Mucosa of rectum (tissue), 2 donors: ENCODE data around the gene ULK2.
"Not testable (repeated sequence)": the region's sequence is repeated elsewhere in the genome, so short reads cannot be mapped to it uniquely, and the experiment has no call there.

ENCODE experiments used
- H3K27ac ChIP-seq, 2 donors: one replicate each; pipeline ENCODE4 v1.7.0; 2013; ENCODE audit warnings: inconsistent platforms in 2 of 2, low read depth in 2 of 2, low read length in 2 of 2
- H3K27me3 ChIP-seq, 2 donors: one replicate each; pipeline ENCODE4 v1.7.0; 2013; ENCODE audit warnings: low read length in 2 of 2; ENCODE audit not compliant: control insufficient read depth in 2 of 2, insufficient read depth in 2 of 2
- H3K36me3 ChIP-seq, 2 donors: one replicate each; pipeline ENCODE4 v1.7.0; 2013; ENCODE audit warnings: low read length in 2 of 2; ENCODE audit not compliant: control insufficient read depth in 2 of 2, insufficient read depth in 2 of 2
- H3K4me1 ChIP-seq, 2 donors: one replicate each; pipeline ENCODE4 v1.7.0; 2013; ENCODE audit warnings: low read length in 2 of 2, mild to moderate bottlenecking in 1 of 2; ENCODE audit not compliant: control insufficient read depth in 2 of 2, insufficient read depth in 2 of 2
- H3K4me3 ChIP-seq, 2 donors: one replicate each; pipeline ENCODE4 v1.7.0; 2013; ENCODE audit warnings: low read length in 2 of 2
- H3K9ac ChIP-seq, 2 donors: one replicate each; pipeline ENCODE4 v1.7.0; 2013; ENCODE audit warnings: low read length in 2 of 2, low read depth in 1 of 2, mild to moderate bottlenecking in 1 of 2
- H3K9me3 ChIP-seq, 2 donors: one replicate each; pipeline ENCODE4 v1.7.0; 2013; ENCODE audit warnings: low read length in 2 of 2; ENCODE audit not compliant: control insufficient read depth in 2 of 2
- donor health status: healthy.
- donor health status: Normal muscosa, but diverticular disease.

ULK2 gene

DNA sequence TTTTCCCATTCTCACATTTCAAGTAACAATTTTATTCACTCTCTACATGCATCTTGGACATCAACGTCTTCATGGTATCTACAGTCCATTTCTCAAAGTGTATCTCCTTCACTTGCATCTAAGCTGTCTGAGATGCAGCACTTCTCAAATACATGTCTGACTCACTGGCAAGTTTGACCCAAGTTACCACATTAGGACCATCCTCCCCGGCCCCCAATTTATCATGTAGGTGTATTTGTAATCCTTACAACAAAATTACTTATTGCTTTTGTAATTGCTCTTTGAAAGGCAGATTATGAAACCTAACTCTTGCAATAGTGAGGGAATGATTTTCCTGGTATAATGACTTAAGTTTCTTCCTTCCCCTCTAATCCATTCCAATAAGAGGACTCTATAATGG lies 28.9 kb upstream of the ULK2 start:
- Histone ChIP-seq H3K4me3 (no peak overlapping the region), H3K9me3 (no peaks in the 10 kb centered on the region), H3K27ac (no peak overlapping the region), H3K27me3 (no peaks in the 10 kb centered on the region), H3K9ac (no peak overlapping the region), H3K4me1 (peaks cover 3 to 6% of the 10 kb centered on the region in 2 donors), H3K36me3 (peaks cover 0 to 5% of the 10 kb centered on the region in 2 donors)

- H3K27ac ChIP-seq, H3K27me3 ChIP-seq, H3K9me3 ChIP-seq, H3K4me3 ChIP-seq, H3K9ac ChIP-seq, H3K36me3 ChIP-seq, H3K4me1 ChIP-seq: not testable (repeated sequence)
These were observed 22.8 kb upstream of the ULK2 start for GRCh38 chr17:19890554-19890953.

GRCh38 chr17:19890001-19890400 lies 22.3 kb upstream of the ULK2 start:
- not testable (repeated sequence) for H3K27me3 ChIP-seq, H3K9ac ChIP-seq, H3K4me1 ChIP-seq, H3K27ac ChIP-seq, H3K9me3 ChIP-seq, H3K36me3 ChIP-seq, H3K4me3 ChIP-seq

GRCh38 chr17:19886116-19886515 lies 18.4 kb upstream of the ULK2 start:
- Histone ChIP-seq H3K4me3 (no peak overlapping the region), H3K27me3 (no peaks in the 10 kb centered on the region), H3K9ac (no peak overlapping the region), H3K4me1 (no peaks in the 10 kb centered on the region), H3K27ac (no peak overlapping the region), H3K36me3 (no peaks in the 10 kb centered on the region), H3K9me3 (no peaks in the 10 kb centered on the region)

DNA sequence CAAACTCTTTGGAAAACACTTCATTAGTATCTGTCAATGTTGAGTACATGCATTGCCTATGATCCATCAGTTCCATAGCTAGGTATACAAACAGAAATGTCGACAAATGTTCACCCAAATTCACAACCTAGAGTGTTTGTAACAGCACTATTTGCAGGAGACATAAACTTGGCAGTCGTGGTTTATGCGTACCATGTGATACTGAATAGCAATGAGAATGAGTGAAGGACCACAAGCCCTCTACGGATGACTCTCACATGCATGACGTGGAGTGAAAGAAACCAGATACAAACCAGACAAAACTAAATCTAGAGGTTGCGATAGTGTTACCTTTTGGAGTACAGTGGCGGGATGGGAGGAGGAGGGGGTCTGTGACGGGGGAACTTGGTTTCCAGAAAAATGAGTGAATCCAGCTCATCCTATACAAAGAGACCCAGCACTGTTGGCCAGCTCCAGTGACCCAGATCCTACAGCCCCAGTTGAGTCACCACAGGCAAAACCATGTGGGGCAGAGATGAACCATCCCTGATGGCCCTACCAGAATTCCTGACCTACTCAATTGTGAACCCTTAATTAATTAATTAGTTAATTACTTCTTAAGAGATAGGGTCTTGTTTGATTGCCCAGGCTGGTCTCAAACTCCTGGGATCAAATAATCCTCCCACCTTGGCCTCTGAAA lies 15.9 kb upstream of the ULK2 start:
- H3K4me1 ChIP-seq, result no peaks in the 10 kb centered on the region
- no peaks in the 10 kb centered on the region for H3K36me3 ChIP-seq
- no peaks in the 10 kb centered on the region for H3K9me3 ChIP-seq
- no peak overlapping the region for H3K4me3 ChIP-seq
- H3K27ac ChIP-seq, result no peak overlapping the region
- no peaks in the 10 kb centered on the region for H3K27me3 ChIP-seq
- no peak overlapping the region for H3K9ac ChIP-seq

- Histone ChIP-seq H3K27me3 (no peaks in the 10 kb centered on the region), H3K4me3 (no peak overlapping the region)
These were observed 12.7 kb upstream of the ULK2 start for GRCh38 chr17:19880393-19880792.

GRCh38 chr17:19877364-19877945 lies 9.7 kb upstream of the ULK2 start:
- H3K27ac ChIP-seq, result no peak overlapping the region

More at GRCh38 chr17:19880393-19880792, 12.7 kb upstream of the ULK2 start:
- H3K27ac ChIP-seq, result no peak overlapping the region
- H3K9ac ChIP-seq, result no peak overlapping the region
- H3K4me1 ChIP-seq, result no peaks in the 10 kb centered on the region
- no peaks in the 10 kb centered on the region for H3K9me3 ChIP-seq
- H3K36me3 ChIP-seq, result no peaks in the 10 kb centered on the region

DNA sequence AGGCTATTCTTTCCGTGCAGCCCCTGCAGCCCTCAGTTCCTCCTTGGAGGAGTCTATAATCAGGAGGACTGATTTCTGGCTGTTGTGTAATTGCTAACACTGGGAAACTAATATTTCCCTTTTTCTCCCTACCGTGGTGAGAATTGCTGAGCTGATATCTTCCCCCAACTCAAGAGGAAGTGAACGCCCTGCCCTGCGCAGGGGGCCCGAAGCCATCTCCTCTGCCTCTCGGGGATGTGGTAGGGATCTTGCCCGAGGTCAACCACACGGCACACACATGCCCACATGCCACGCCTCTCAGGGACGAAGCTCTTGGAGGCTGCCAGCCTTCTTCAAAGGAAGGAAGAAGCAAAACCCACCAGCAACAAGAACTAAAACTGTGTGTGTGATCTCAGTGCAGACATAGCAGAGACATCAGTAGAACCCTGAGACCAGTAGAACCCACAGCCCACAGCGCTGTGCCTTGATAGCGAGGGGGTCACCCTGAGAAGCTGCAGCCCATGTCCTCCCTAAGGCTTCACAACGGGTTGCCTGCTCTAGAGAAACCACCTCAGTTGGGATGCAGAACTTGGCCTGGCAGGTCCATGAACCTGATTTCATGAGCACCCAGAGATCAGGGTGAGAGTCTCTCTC lies 8.9 kb upstream of the ULK2 start:
- no peaks in the 10 kb centered on the region for H3K36me3 ChIP-seq
- no peaks in the 10 kb centered on the region for H3K4me1 ChIP-seq
- no peaks in the 10 kb centered on the region for H3K27me3 ChIP-seq
- H3K9ac ChIP-seq, result no peak overlapping the region
- H3K4me3 ChIP-seq, result no peak overlapping the region
- peak overlapping the region in 1 of 2 donors; percentile 45 for H3K27ac ChIP-seq
- H3K9me3 ChIP-seq, result no peaks in the 10 kb centered on the region

More at GRCh38 chr17:19877364-19877945, 9.7 kb upstream of the ULK2 start:
- Histone ChIP-seq H3K36me3 (no peaks in the 10 kb centered on the region), H3K27me3 (no peaks in the 10 kb centered on the region), H3K9me3 (no peaks in the 10 kb centered on the region), H3K4me3 (no peak overlapping the region), H3K4me1 (no peaks in the 10 kb centered on the region), H3K9ac (no peak overlapping the region)

- H3K27ac ChIP-seq, result no peak overlapping the region
- no peaks in the 10 kb centered on the region for H3K27me3 ChIP-seq
- H3K4me3 ChIP-seq, result no peak overlapping the region
- H3K9ac ChIP-seq, result no peak overlapping the region
- no peaks in the 10 kb centered on the region for H3K4me1 ChIP-seq
- H3K9me3 ChIP-seq, result no peaks in the 10 kb centered on the region
- no peaks in the 10 kb centered on the region for H3K36me3 ChIP-seq
These were observed 6.5 kb upstream of the ULK2 start for GRCh38 chr17:19874256-19874655.

DNA sequence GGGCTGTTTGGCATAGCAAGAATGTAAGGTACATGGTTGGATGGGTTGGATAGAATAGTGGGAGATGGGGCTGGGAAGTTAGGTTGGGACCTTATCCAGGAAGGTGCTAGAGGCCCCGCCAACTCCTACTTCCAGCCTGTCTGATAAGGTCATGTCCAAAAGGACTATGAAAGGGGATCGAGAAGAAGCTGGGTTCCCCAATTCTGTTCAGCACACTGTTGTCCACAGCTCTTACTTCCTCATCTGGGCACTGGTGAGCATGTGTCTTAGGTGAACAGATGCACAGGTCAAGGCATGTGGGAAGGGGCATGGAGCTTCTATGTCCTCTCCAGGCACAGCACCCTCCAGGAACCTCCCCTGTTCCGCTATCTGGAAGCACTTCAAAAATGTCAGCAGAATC lies 5.6 kb upstream of the ULK2 start:
- Histone ChIP-seq H3K27me3 (no peaks in the 10 kb centered on the region), H3K9ac (no peak overlapping the region), H3K4me1 (no peaks in the 10 kb centered on the region)

More for the DNA sequence above, 5.6 kb upstream of the ULK2 start:
- H3K36me3 ChIP-seq, result no peaks in the 10 kb centered on the region
- H3K4me3 ChIP-seq, result no peak overlapping the region
- no peaks in the 10 kb centered on the region for H3K9me3 ChIP-seq
- no peak overlapping the region for H3K27ac ChIP-seq
